MM.1S (cell line): ENCODE data around the gene C1orf21.

Experiments
- DNase-seq: peaks from one replicate; pipeline ENCODE4 v3.0.0-alpha.2; 2015
- H2AFZ ChIP-seq: fragments of 300-600 bp; sonication (generic); 2 replicates; pipeline ENCODE4 v1.6.0; 2016; ENCODE audit warnings: antibody characterized with exemption, low read length
- H3F3A ChIP-seq: fragments of 300-600 bp; sonication (generic); 2 replicates; pipeline ENCODE4 v1.6.1; 2016; ENCODE audit warnings: mild to moderate bottlenecking, antibody characterized with exemption, low read length, moderate library complexity, mixed read lengths; ENCODE audit not compliant: insufficient read depth
- H3K27ac ChIP-seq: fragments of 300-600 bp; sonication (generic); 2 replicates; pipeline ENCODE4 v1.5.1; 2016; ENCODE audit warnings: mild to moderate bottlenecking, low read length
- H3K27me3 ChIP-seq: fragments of 300-600 bp; sonication (generic); replicated peaks from 2 replicates; pipeline ENCODE4 v1.6.0; 2016; ENCODE audit warnings: low read length; ENCODE audit not compliant: insufficient read depth
- H3K36me3 ChIP-seq: fragments of 300-600 bp; sonication (generic); replicated peaks from 2 replicates; pipeline ENCODE4 v1.6.1; 2016; ENCODE audit warnings: mild to moderate bottlenecking, low read length, mixed read lengths; ENCODE audit not compliant: insufficient read depth
- H3K4me1 ChIP-seq: fragments of 300-600 bp; sonication (generic); 2 replicates; pipeline ENCODE4 v1.6.1; 2016; ENCODE audit warnings: low read length, mixed read lengths
- H3K4me2 ChIP-seq: fragments of 300-600 bp; sonication (generic); 2 replicates; pipeline ENCODE4 v1.6.0; 2016; ENCODE audit warnings: low read depth, low read length
- H3K4me3 ChIP-seq: fragments of 300-600 bp; sonication (generic); 2 replicates; pipeline ENCODE4 v1.5.1; 2016; ENCODE audit warnings: low read length, mixed read lengths
- H3K79me2 ChIP-seq: fragments of 300-600 bp; sonication (generic); 2 replicates; pipeline ENCODE4 v1.6.1; 2016; ENCODE audit warnings: mixed run types, low read length, mixed read lengths
- H3K9ac ChIP-seq: fragments of 300-600 bp; sonication (generic); 2 replicates; pipeline ENCODE4 v1.6.1; 2016; ENCODE audit warnings: low read length, mixed read lengths
- H3K9me2 ChIP-seq: fragments of 300-600 bp; sonication (generic); replicated peaks from 2 replicates; pipeline ENCODE4 v1.6.1; 2016; ENCODE audit warnings: mild to moderate bottlenecking, low read length, mixed read lengths; ENCODE audit not compliant: insufficient read depth
- H3K9me3 ChIP-seq: fragments of 300-600 bp; sonication (generic); replicated peaks from 2 replicates; pipeline ENCODE4 v1.6.1; 2016; ENCODE audit warnings: mild to moderate bottlenecking, low read length, mixed read lengths; ENCODE audit not compliant: insufficient read depth
- H4K20me1 ChIP-seq: fragments of 300-600 bp; sonication (generic); 2 replicates; pipeline ENCODE4 v1.6.1; 2016; ENCODE audit warnings: mild to moderate bottlenecking, low read length, moderate library complexity, mixed read lengths; ENCODE audit not compliant: insufficient read depth
- EZH2 ChIP-seq: fragments of 300-600 bp; sonication (generic); optimal IDR thresholded peaks from 2 replicates; pipeline ENCODE3; 2017; ENCODE audit warnings: low read depth, mild to moderate bottlenecking, antibody characterized with exemption, low read length, mixed read lengths
- EZH2phosphoT487 ChIP-seq: fragments of 300-600 bp; sonication (generic); IDR thresholded peaks from 2 replicates; pipeline ENCODE4 v1.6.1; 2018; ENCODE audit warnings: antibody characterized with exemption, low read length
- TF ChIP-seq, protein P1 (sequence below): fragments of 300-600 bp; sonication (generic); IDR thresholded peaks from 2 replicates; pipeline ENCODE4 v1.5.1; 2016; ENCODE audit warnings: antibody characterized with exemption, low read length, mixed read lengths

C1orf21 gene

DNA sequence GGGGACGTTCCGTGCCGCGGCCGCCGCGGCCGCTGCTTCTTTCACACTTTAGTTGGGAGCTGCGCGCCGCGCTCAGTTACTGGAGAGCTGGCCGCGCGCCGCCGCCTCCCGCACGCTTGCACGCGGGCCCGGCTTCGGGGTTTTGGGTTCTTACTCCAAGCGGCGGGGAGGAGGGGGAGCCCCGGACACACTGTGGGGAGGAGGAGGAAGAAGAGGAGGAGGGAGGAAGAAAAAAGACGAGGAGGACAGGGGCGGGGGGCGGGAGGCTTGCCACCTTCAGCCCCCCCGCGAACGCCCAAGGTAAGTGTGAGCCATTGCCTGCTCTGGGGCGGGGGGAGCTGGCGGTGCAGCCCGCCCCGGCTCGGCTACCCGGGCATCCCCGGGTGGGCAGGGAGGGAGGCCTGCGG lies 243 bp downstream of the C1orf21 start:
- Histone ChIP-seq H3K9me2 (no peaks in the 10 kb centered on the region), H3K4me1 (peaks cover 6% of the 10 kb centered on the region; the same call in 1 of the 2 replicates), H2AFZ (peak overlapping the region; percentile 90), H3K9me3 (no peaks in the 10 kb centered on the region), H4K20me1 (no peaks in the 10 kb centered on the region), H3K27me3 (peaks cover 11% of the 10 kb centered on the region), H3K4me2 (peak overlapping the region; percentile 70), H3K36me3 (no peaks in the 10 kb centered on the region), H3F3A (peaks cover 13% of the 10 kb centered on the region), H3K9ac (peak overlapping the region; percentile 74), H3K4me3 (peak overlapping the region; percentile 77), H3K79me2 (peaks cover 44% of the 10 kb centered on the region), H3K27ac (peak overlapping the region; percentile 25; the same call in 1 of the 2 replicates)
- DNase-seq: no peak
- TF ChIP-seq EZH2phosphoT487: no peak
- TF ChIP-seq, protein P1, sequence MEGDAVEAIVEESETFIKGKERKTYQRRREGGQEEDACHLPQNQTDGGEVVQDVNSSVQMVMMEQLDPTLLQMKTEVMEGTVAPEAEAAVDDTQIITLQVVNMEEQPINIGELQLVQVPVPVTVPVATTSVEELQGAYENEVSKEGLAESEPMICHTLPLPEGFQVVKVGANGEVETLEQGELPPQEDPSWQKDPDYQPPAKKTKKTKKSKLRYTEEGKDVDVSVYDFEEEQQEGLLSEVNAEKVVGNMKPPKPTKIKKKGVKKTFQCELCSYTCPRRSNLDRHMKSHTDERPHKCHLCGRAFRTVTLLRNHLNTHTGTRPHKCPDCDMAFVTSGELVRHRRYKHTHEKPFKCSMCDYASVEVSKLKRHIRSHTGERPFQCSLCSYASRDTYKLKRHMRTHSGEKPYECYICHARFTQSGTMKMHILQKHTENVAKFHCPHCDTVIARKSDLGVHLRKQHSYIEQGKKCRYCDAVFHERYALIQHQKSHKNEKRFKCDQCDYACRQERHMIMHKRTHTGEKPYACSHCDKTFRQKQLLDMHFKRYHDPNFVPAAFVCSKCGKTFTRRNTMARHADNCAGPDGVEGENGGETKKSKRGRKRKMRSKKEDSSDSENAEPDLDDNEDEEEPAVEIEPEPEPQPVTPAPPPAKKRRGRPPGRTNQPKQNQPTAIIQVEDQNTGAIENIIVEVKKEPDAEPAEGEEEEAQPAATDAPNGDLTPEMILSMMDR: no peak
- no peak for TF ChIP-seq EZH2

DNA sequence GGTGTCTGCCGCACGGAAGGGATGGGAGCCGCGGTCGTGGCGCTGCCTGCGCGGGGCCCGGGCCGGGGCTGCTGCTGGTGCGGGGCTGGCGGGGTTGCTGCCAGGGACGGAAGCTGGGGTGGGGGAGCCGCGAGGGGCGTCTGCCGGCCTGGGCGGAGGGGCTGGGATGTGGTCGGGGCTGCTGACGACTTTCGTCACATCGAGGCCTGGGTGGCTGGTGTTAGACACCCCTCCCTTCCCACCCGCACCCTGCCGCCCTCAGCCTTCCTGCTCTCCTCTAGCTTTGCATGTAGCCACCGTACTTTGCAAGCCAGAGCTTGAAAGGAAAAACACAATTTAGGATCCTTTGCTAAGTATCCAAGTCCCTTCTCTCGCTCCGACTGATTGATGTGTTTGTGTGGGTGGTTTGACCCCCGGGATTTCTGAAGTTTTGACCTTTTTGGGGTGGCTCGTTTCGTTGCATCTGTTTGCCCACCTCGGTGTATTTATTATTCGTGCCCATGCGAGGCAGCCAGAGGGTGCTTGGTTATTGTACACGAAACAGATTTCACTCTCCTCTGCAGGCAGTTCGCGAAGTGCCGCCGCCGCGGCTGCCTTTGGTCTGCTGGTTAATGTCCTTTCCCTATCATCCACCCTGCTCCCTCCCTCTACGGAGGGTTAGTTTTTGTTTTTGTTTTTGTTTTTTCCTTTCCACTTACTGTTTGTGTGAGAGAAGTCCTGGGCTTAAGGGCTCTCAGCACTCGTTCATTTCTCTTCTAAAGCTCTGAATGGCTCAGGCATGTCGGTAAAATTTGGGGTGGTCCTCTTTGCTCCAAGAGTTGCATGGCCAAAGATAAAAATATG lies 868 bp downstream of the C1orf21 start:
- Histone ChIP-seq H3K9me2 (no peaks in the 10 kb centered on the region), H4K20me1 (no peaks in the 10 kb centered on the region), H3K9me3 (no peaks in the 10 kb centered on the region), H3K27ac (peak overlapping the region; percentile 25; the same call in 1 of the 2 replicates), H3K4me1 (peaks cover 6% of the 10 kb centered on the region; the same call in 1 of the 2 replicates), H3K4me3 (peak overlapping the region; percentile 77), H3F3A (peaks cover 13% of the 10 kb centered on the region), H3K79me2 (peaks cover 49% of the 10 kb centered on the region), H2AFZ (peak overlapping the region; percentile 90), H3K9ac (peak overlapping the region; percentile 74), H3K36me3 (no peaks in the 10 kb centered on the region), H3K27me3 (peaks cover 11% of the 10 kb centered on the region), H3K4me2 (peak overlapping the region; percentile 70)
- DNase-seq: peak; percentile 68
- TF ChIP-seq EZH2: no peak
- no peak for TF ChIP-seq EZH2phosphoT487
- TF ChIP-seq, protein P1: no peak; the same call in 1 of the 2 replicates

DNA sequence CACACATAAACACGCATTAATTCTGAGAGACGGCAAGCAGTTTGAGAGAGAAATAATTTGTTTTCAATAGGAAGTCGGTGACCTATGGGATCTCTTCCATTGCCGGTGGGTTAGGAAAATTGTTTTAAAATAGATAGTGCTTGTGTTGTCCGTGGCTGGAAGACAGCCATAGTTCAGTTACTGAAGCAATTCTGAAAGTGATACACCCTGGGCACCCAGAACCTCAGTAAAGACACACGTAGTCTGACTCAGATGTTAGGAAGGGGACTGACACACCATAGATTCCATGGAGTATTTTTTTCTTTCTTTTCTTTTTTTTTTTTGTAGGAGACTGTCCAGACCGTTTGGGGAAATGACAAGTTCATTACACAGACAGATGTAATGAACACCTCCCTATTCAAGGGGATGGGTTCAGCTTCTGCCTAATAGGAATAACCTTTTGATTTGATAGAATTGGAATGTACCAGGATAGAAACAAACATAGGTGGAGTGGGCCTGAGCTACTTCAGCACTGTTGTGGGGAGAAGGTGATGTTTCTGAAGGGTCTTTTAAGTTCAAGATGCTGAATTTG lies 1.6 kb downstream of the C1orf21 start:
- Histone ChIP-seq H2AFZ (peak overlapping the region; percentile 90), H3K4me3 (peak overlapping the region; percentile 77), H3F3A (peaks cover 13% of the 10 kb centered on the region), H3K79me2 (peaks cover 56% of the 10 kb centered on the region), H4K20me1 (no peaks in the 10 kb centered on the region; the same call in 1 of the 2 replicates), H3K4me1 (peaks cover 6% of the 10 kb centered on the region; the same call in 1 of the 2 replicates), H3K9me2 (no peaks in the 10 kb centered on the region), H3K27ac (peak overlapping the region; percentile 25; the same call in 1 of the 2 replicates), H3K9ac (peak overlapping the region; percentile 74; the same call in 1 of the 2 replicates), H3K27me3 (peaks cover 11% of the 10 kb centered on the region), H3K9me3 (no peaks in the 10 kb centered on the region), H3K36me3 (no peaks in the 10 kb centered on the region), H3K4me2 (peak overlapping the region; percentile 70)
- peak; percentile 44 for DNase-seq
- TF ChIP-seq, protein P1: no peak
- TF ChIP-seq EZH2phosphoT487 (no peak), EZH2 (no peak)
